H9 (cell line): ENCODE results near the gene SLC29A1. TPM values are rescaled to one million over a fixed set of nuclear protein-coding genes. Genes with fewer than 3 reads are reported as not detected.

Experiments used
- DNase-seq: peaks from one replicate; pipeline ENCODE4 v3.0.0-alpha.2; 2017
- H2AFZ ChIP-seq: one replicate; pipeline ENCODE4 v1.6.1; 2013; ENCODE audit warnings: mild to moderate bottlenecking, low read length, control low read depth, moderate library complexity
- H2AK5ac ChIP-seq: 2 replicates; pipeline ENCODE4 v1.6.1; 2013; ENCODE audit warnings: low read length, control low read depth, mixed read lengths; ENCODE audit not compliant: insufficient read length
- H2BK120ac ChIP-seq: one replicate; pipeline ENCODE4 v1.6.1; 2013; ENCODE audit warnings: low read depth, mild to moderate bottlenecking, low read length, control low read depth, inconsistent platforms; ENCODE audit not compliant: poor library complexity, severe bottlenecking
- H2BK12ac ChIP-seq: 2 replicates; pipeline ENCODE4 v1.6.1; 2013; ENCODE audit warnings: low read length, control low read depth, mixed read lengths, low read depth; ENCODE audit not compliant: insufficient read length
- H2BK15ac ChIP-seq: 2 replicates; pipeline ENCODE4 v1.6.1; 2013; ENCODE audit warnings: low read depth, low read length, control low read depth
- H2BK20ac ChIP-seq: one replicate; pipeline ENCODE4 v1.6.1; 2013; ENCODE audit warnings: low read depth, mild to moderate bottlenecking, low read length, control low read depth, inconsistent platforms; ENCODE audit not compliant: poor library complexity, severe bottlenecking
- H2BK5ac ChIP-seq: 2 replicates; pipeline ENCODE4 v1.6.1; 2013; ENCODE audit warnings: low read length, control low read depth, mixed read lengths; ENCODE audit not compliant: insufficient read length
- H3K14ac ChIP-seq: 2 replicates; pipeline ENCODE4 v1.6.1; 2013; ENCODE audit warnings: low read length, control low read depth; ENCODE audit not compliant: insufficient read depth
- H3K18ac ChIP-seq: 2 replicates; pipeline ENCODE4 v1.6.1; 2013; ENCODE audit warnings: low read depth, mild to moderate bottlenecking, mixed read lengths, low read length, control low read depth; ENCODE audit not compliant: insufficient read length
- H3K23ac ChIP-seq: 2 replicates; pipeline ENCODE4 v1.6.1; 2013; ENCODE audit warnings: low read length, control low read depth, mixed read lengths, low read depth; ENCODE audit not compliant: insufficient read length
- H3K23me2 ChIP-seq: 2 replicates; pipeline ENCODE4 v1.6.1; 2013; ENCODE audit warnings: low read depth, mild to moderate bottlenecking, mixed read lengths, low read length, control low read depth; ENCODE audit not compliant: insufficient read length, poor library complexity, severe bottlenecking
- H3K27ac ChIP-seq: 2 replicates; pipeline ENCODE4 v1.5.1; 2013; ENCODE audit warnings: low read length, control low read depth, mixed read lengths, low read depth; ENCODE audit not compliant: insufficient read length
- H3K27me3 ChIP-seq: 2 replicates; pipeline ENCODE4 v1.6.1; 2013; ENCODE audit warnings: low read length, control low read depth, inconsistent platforms; ENCODE audit not compliant: insufficient read depth
- H3K4ac ChIP-seq: 2 replicates; pipeline ENCODE4 v1.6.1; 2013; ENCODE audit warnings: low read depth, mild to moderate bottlenecking, control low read depth, inconsistent platforms, low read length, moderate library complexity
- H3K4me1 ChIP-seq: 2 replicates; pipeline ENCODE4 v1.6.1; 2013; ENCODE audit warnings: low read length, control low read depth, inconsistent platforms; ENCODE audit not compliant: insufficient read depth
- H3K4me2 ChIP-seq: 2 replicates; pipeline ENCODE4 v1.6.1; 2013; ENCODE audit warnings: low read length, control low read depth, mixed read lengths; ENCODE audit not compliant: insufficient read length, insufficient read depth
- H3K56ac ChIP-seq: 2 replicates; pipeline ENCODE4 v1.6.1; 2013; ENCODE audit warnings: low read depth, mild to moderate bottlenecking, mixed read lengths, low read length, control low read depth; ENCODE audit not compliant: insufficient read length
- H3K79me1 ChIP-seq: 2 replicates; pipeline ENCODE4 v1.6.1; 2013; ENCODE audit warnings: low read depth, mild to moderate bottlenecking, moderate library complexity, low read length, control low read depth, inconsistent platforms; ENCODE audit not compliant: insufficient read depth, poor library complexity, severe bottlenecking
- H3K79me2 ChIP-seq: 2 replicates; pipeline ENCODE4 v1.6.1; 2013; ENCODE audit warnings: low read length, control low read depth, inconsistent platforms; ENCODE audit not compliant: insufficient read depth
- H3K9ac ChIP-seq: 2 replicates; pipeline ENCODE4 v1.6.1; 2013; ENCODE audit warnings: low read length, control low read depth, mixed read lengths; ENCODE audit not compliant: insufficient read length; ENCODE audit errors: extremely low read depth
- H3K9me3 ChIP-seq: one replicate; pipeline ENCODE4 v1.6.1; 2013; ENCODE audit warnings: low read depth, low read length, inconsistent platforms; ENCODE audit not compliant: control insufficient read depth
- H3T11ph ChIP-seq: one replicate; pipeline ENCODE4 v1.6.1; 2013; ENCODE audit warnings: mild to moderate bottlenecking, low read length, control low read depth, inconsistent platforms
- H4K20me1 ChIP-seq: one replicate; pipeline ENCODE4 v1.6.1; 2013; ENCODE audit not compliant: control insufficient read depth, insufficient read length, insufficient read depth
- H4K5ac ChIP-seq: 2 replicates; pipeline ENCODE4 v1.6.1; 2013; ENCODE audit warnings: low read depth, mild to moderate bottlenecking, mixed read lengths, low read length, control low read depth; ENCODE audit not compliant: insufficient read length
- H4K8ac ChIP-seq: replicated peaks from 2 replicates; pipeline ENCODE4 v1.6.1; 2013; ENCODE audit warnings: low read length, control low read depth, mixed read lengths, low read depth; ENCODE audit not compliant: insufficient read length
- H4K91ac ChIP-seq: 2 replicates; pipeline ENCODE4 v1.6.1; 2013; ENCODE audit warnings: low read depth, mild to moderate bottlenecking, moderate library complexity, mixed read lengths, low read length, control low read depth; ENCODE audit not compliant: insufficient read length
- H3K27ac Mint-ChIP-seq, 3 experiments: 2 replicates in 2 of 3; 3 replicates in 1 of 3; pipeline ENCODE4 v1.8.0; 2020 to 2021; ENCODE audit warnings: mixed read lengths in 3 of 3, mild to moderate bottlenecking in 1 of 3, moderate library complexity in 1 of 3
- H3K27me3 Mint-ChIP-seq: 2 replicates; pipeline ENCODE4 v1.8.0; 2021; ENCODE audit warnings: low read depth, mild to moderate bottlenecking, moderate library complexity, mixed read lengths
- H3K36me3 Mint-ChIP-seq, 3 experiments: 2 replicates in 2 of 3; 3 replicates in 1 of 3; pipeline ENCODE4 v1.8.0; 2020 to 2021; ENCODE audit warnings: low read depth in 3 of 3, mixed read lengths in 3 of 3; ENCODE audit not compliant: insufficient read depth in 1 of 3
- H3K4me1 Mint-ChIP-seq, 2 experiments: 2 replicates each; pipeline ENCODE4 v1.8.0; 2020; ENCODE audit warnings: mixed read lengths in 2 of 2
- H3K4me3 Mint-ChIP-seq, 2 experiments: 2 replicates in 1 of 2; 3 replicates in 1 of 2; pipeline ENCODE4 v1.8.0; 2020 to 2021; ENCODE audit warnings: mild to moderate bottlenecking in 2 of 2, mixed read lengths in 2 of 2, moderate library complexity in 1 of 2
- H3K9me3 Mint-ChIP-seq, 2 experiments: 2 replicates in 1 of 2; 3 replicates in 1 of 2; pipeline ENCODE4 v1.8.0; 2020; ENCODE audit warnings: mild to moderate bottlenecking in 2 of 2, mixed read lengths in 2 of 2, moderate library complexity in 1 of 2
- CTCF ChIP-seq: fragments of 200-600 bp; sonication (generic); conservative IDR thresholded peaks from 3 replicates; pipeline ENCODE4 v1.8.0; 2021; ENCODE audit warnings: antibody characterized with exemption, mild to moderate bottlenecking
- WGBS: extraction: QIAGEN DNeasy Blood & Tissue Kit; methylation state at CpG from one replicate; pipeline ENCODE4 v1.1.7; 2013; ENCODE audit warnings: missing lambda C conversion rate, low lambda C conversion rate, mixed read lengths; ENCODE audit not compliant: insufficient read length; ENCODE audit errors: extremely low coverage; 5-methylcytosine and 5-hydroxymethylcytosine counted together
- total RNA-seq: library from RNA; stranded (reverse); gene quantifications from 2 replicates; pipeline ENCODE4 v1.2.1, GENCODE V29; 2021

The SLC29A1 gene
- total RNA-seq, 1 experiment from 2014 or later, result 124 TPM

DNA sequence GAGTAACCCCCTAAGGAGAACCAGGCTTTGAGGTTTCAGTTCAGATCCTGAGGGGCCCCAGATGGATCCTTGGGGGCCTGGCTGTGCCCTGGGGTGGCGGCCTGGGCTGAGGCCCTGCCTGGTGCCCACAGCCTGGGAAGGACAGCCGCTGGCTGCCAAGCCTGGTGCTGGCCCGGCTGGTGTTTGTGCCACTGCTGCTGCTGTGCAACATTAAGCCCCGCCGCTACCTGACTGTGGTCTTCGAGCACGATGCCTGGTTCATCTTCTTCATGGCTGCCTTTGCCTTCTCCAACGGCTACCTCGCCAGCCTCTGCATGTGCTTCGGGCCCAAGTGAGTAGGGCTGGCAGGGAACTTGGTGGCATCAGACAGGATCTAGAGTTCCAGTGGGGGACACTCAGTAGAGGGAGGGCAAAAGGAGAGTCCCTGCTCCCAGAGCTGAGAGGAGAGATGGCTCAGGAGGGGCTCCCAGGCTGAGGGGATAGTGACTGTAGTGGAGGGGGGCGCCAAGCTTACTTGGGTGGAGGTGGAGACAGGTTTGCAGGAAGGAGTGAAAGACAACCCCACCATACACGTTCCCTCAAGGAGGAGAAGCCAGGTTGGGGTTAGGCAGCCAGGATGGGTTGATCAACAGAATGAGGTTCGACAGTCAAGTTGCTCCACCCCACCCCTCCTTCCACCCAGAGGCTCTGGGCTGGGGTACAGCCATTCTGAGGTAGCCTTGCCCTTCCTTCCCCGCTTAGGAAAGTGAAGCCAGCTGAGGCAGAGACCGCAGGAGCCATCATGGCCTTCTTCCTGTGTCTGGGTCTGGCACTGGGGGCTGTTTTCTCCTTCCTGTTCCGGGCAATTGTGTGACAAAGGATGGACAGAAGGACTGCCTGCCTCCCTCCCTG lies 9.5 kb downstream of the SLC29A1 start:
- Histone ChIP-seq H3K23ac (no peak overlapping the region), H3K18ac (no peak overlapping the region), H2BK120ac (no peak overlapping the region), H2BK20ac (no peak overlapping the region), H2BK5ac (no peak overlapping the region), H3T11ph (no peak overlapping the region), H3K27ac (no peak overlapping the region), H3K79me1 (no peaks in the 10 kb centered on the region), H3K4me2 (no peak overlapping the region), H3K14ac (no peak overlapping the region), H4K8ac (no peak overlapping the region), H2BK12ac (no peak overlapping the region), H4K5ac (no peak overlapping the region), H4K20me1 (no peaks in the 10 kb centered on the region), H3K9ac (no peak overlapping the region), H3K23me2 (peaks cover 3% of the 10 kb centered on the region), H3K4ac (no peak overlapping the region), H2BK15ac (no peak overlapping the region), H3K56ac (no peak overlapping the region), H3K9me3 (no peaks in the 10 kb centered on the region), H3K27me3 (no peaks in the 10 kb centered on the region), H3K4me1 (no peaks in the 10 kb centered on the region; the same call in 1 of the 2 replicates), H4K91ac (no peak overlapping the region), H3K79me2 (no peaks in the 10 kb centered on the region), H2AK5ac (no peak overlapping the region), H2AFZ (no peak overlapping the region)
- peak overlapping the region; percentile 2 to 96 (median 47); a peak in 4 of 7 replicates for H3K27ac Mint-ChIP-seq
- no peaks in the 10 kb centered on the region for H3K27me3 Mint-ChIP-seq
- no peaks in the 10 kb centered on the region; a peak in 1 of 5 replicates for H3K9me3 Mint-ChIP-seq
- H3K36me3 Mint-ChIP-seq, result peaks cover 51 to 74% (median 71%) of the 10 kb centered on the region in 3 experiments
- peak overlapping the region in 1 of 2 experiments; percentile 28; a peak in 1 of 5 replicates for H3K4me3 Mint-ChIP-seq
- no peak for DNase-seq
- WGBS, result no CpG with 5 or more reads among the region's 16 CpGs
- H3K4me1 Mint-ChIP-seq, result peaks cover 29 to 33% of the 10 kb centered on the region in 2 experiments
- TF ChIP-seq CTCF, result no peak
